Liver (tissue), 9 donors: ENCODE measurements around the gene TSPY3. TPM values are rescaled to one million over a fixed set of nuclear protein-coding genes. Genes with fewer than 3 reads are reported as not detected.
"Not testable (repeated sequence)": the region's sequence is repeated elsewhere in the genome, so short reads cannot be mapped to it uniquely, and the experiment has no call there.

ENCODE experiments used
- DNase-seq: peaks from one replicate; pipeline ENCODE4 v3.0.0-alpha.2; 2017; ENCODE audit warnings: low spot score
- H3K27ac ChIP-seq, 2 donors: one replicate each; pipeline ENCODE4 v1.7.0; 2013; ENCODE audit warnings: inconsistent platforms in 2 of 2, low read length in 2 of 2, control low read depth in 1 of 2, low read depth in 1 of 2, mild to moderate bottlenecking in 1 of 2
- H3K27me3 ChIP-seq, 4 donors: one replicate each; pipeline versions ENCODE4 v1.6.1 to v1.7.0; 2013; ENCODE audit warnings: low read length in 3 of 4, inconsistent platforms in 1 of 4, mild to moderate bottlenecking in 1 of 4, moderate library complexity in 1 of 4; ENCODE audit not compliant: control insufficient read depth in 4 of 4, insufficient read depth in 4 of 4
- H3K36me3 ChIP-seq, 4 donors: one replicate each; pipeline versions ENCODE4 v1.6.1 to v1.7.0; 2013; ENCODE audit warnings: low read length in 3 of 4, mild to moderate bottlenecking in 3 of 4, low read depth in 1 of 4, moderate library complexity in 1 of 4; ENCODE audit not compliant: control insufficient read depth in 4 of 4, insufficient read depth in 3 of 4
- H3K4me1 ChIP-seq, 4 donors: one replicate each; pipeline versions ENCODE4 v1.6.1 to v1.7.0; 2013; ENCODE audit warnings: low read length in 3 of 4, mild to moderate bottlenecking in 3 of 4, moderate library complexity in 1 of 4; ENCODE audit not compliant: control insufficient read depth in 4 of 4, insufficient read depth in 4 of 4
- H3K4me3 ChIP-seq, 3 donors: one replicate each; pipeline versions ENCODE4 v1.6.1 to v1.7.0; 2013; ENCODE audit warnings: low read length in 3 of 3, control low read depth in 1 of 3, low read depth in 1 of 3, mild to moderate bottlenecking in 1 of 3
- H3K9ac ChIP-seq, 2 donors: one replicate each; pipeline ENCODE4 v1.7.0; 2013; ENCODE audit warnings: low read length in 2 of 2, mild to moderate bottlenecking in 2 of 2, moderate library complexity in 2 of 2, control low read depth in 1 of 2, low read depth in 1 of 2
- H3K9me3 ChIP-seq, 4 donors: one replicate each; pipeline versions ENCODE4 v1.6.1 to v1.7.0; 2013; ENCODE audit warnings: low read length in 3 of 4; ENCODE audit not compliant: control insufficient read depth in 4 of 4
- WGBS: extraction: QIAGEN DNeasy Blood & Tissue Kit; methylation state at CpG from one replicate; pipeline ENCODE4 v1.1.7; 2013; 5-methylcytosine and 5-hydroxymethylcytosine counted together
- polyA plus RNA-seq, 2 donors: library from polyadenylated mRNA; stranded (reverse) in 1 of 2; unstranded in 1 of 2; fragments of 200-250 nt in 1 of 2; fragments of >200 nt in 1 of 2; fragmentation: Nextera tagmentation in 1 of 2; extraction: Ambion mirVana in 1 of 2; gene quantifications; one replicate each; pipeline versions ENCODE4 v1.2.1 to v1.2.3, GENCODE V29; 2013 to 2015
- total RNA-seq, 2 donors: library from RNA; depleted of rRNA; stranded (reverse); fragments of >200 nt; gene quantifications; one replicate each; pipeline ENCODE4 v1.2.3, GENCODE V29; 2014
- donor health status: healthy.
- donor health status: healthy.
- donor health status: healthy.
- donor health status: healthy.
- donor health status: healthy.

Gene TSPY3
- total RNA-seq (not detected), polyA plus RNA-seq (not detected)

DNA sequence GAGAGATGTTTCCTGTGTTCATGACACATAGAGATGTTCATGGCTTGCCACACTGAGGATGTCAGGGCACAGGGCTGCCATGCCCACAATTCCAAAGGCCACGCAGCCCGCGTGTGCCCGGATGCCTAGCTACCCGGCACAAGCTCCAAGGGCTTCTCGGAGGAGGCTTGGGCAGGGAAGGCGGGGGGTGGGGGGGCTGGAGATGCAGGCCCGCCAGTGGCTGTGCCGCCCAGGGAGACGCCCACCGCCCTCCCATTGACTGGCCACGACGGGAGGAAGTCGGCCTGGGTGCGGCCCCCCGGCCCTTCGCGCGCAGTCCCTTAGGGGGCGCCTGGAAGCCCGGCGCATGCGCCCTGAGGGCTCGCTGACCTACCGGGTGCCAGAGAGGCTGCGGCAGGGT, at the start of gene TSPY3:
TSS of gene TSPY3 (plus strand) at position 301 of the 400 bp plus-strand sequence. CDS start at position 347, 46 bp downstream.
- H3K9ac ChIP-seq, H3K27me3 ChIP-seq, H3K4me1 ChIP-seq, H3K9me3 ChIP-seq, DNase-seq, H3K27ac ChIP-seq, H3K4me3 ChIP-seq, H3K36me3 ChIP-seq: not testable (repeated sequence)
- WGBS, result no CpG with 5 or more reads among the region's 26 CpGs

GRCh38 chrY:9357497-9357896, 40.7 kb upstream of the TSPY3 start, which contains the start of gene TSPY8:
TSPY8 (plus strand) TSS chrY:9357797; CDS start chrY:9357843, 46 bp downstream.
- H3K4me1 ChIP-seq, DNase-seq, H3K9me3 ChIP-seq, H3K9ac ChIP-seq, H3K27ac ChIP-seq, H3K27me3 ChIP-seq, H3K36me3 ChIP-seq, H3K4me3 ChIP-seq: not testable (repeated sequence)
- 67% methylated on average over 6 of the region's 25 CpGs for WGBS

DNA sequence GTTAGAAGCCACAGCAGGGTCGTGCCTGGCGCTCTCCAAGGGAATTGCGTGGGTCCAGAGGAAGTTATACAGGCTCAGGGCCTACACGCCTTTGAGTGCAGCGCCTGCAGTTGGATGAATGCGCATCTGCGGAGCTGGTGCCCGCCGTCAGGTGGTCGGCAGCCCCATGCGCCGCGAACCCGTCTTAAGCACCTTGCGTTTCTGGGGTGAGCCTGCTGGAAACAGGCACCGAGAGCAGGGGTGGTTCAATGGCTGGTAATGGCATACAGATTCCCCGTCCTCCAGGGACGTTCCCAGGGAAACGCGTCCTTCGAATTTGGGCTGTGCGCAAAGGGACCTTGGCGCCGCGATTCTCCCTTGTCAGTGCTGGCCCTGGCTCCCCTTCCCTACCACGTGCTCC, 1.7 kb upstream of the TSPY3 start:
- not testable (repeated sequence) for H3K27ac ChIP-seq, H3K9me3 ChIP-seq, DNase-seq, H3K4me3 ChIP-seq, H3K36me3 ChIP-seq, H3K27me3 ChIP-seq, H3K9ac ChIP-seq, H3K4me1 ChIP-seq
- 77% methylated on average over 13 of the region's 26 CpGs for WGBS

Other genes with a start within 250 kb of the TSPY3 start
- gene TSPY4, start 61.0 kb upstream of the TSPY3 start, total RNA-seq, result not detected
- gene TSPY4, start 61.0 kb upstream of the TSPY3 start, polyA plus RNA-seq, result not detected
- not detected for gene TSPY8, start 40.6 kb upstream of the TSPY3 start, total RNA-seq
- not detected for gene TSPY8, start 40.6 kb upstream of the TSPY3 start, polyA plus RNA-seq
- not detected for gene TSPY1, start 68.5 kb downstream of the TSPY3 start, total RNA-seq
- not detected for gene TSPY1, start 68.5 kb downstream of the TSPY3 start, polyA plus RNA-seq
- gene TSPY9, start 88.8 kb downstream of the TSPY3 start, total RNA-seq, result not detected
- not detected for gene TSPY9, start 88.8 kb downstream of the TSPY3 start, polyA plus RNA-seq
- gene TSPY10, start 129.5 kb downstream of the TSPY3 start, total RNA-seq, result not detected
- gene TSPY10, start 129.5 kb downstream of the TSPY3 start, polyA plus RNA-seq, result not detected